HG03457 (cell line): ENCODE data around the gene REPIN1.

Experiments
- ATAC-seq: cut with Tn5 transposase; IDR thresholded peaks from one replicate; pipeline ENCODE4 v1.9.1; 2021; ENCODE audit warnings: moderate number of reproducible peaks; ENCODE audit not compliant: unreplicated experiment

REPIN1 gene

GRCh38 chr7:150404805-150405583, 36.4 kb downstream of the REPIN1 start:
- peak; percentile 42 for ATAC-seq

GRCh38 chr7:150405584-150406311, 37.1 kb downstream of the REPIN1 start:
- no peak for ATAC-seq

- ATAC-seq: no peak
These were observed 37.6 kb downstream of the REPIN1 start for GRCh38 chr7:150406312-150406566.

- peak; percentile 50 for ATAC-seq
These were observed 38.2 kb downstream of the REPIN1 start for GRCh38 chr7:150406567-150407421.

GRCh38 chr7:150407588-150408392, 39.2 kb downstream of the REPIN1 start:
- no peak for ATAC-seq

GRCh38 chr7:150408393-150409299, 40.0 kb downstream of the REPIN1 start:
- ATAC-seq: no peak

GRCh38 chr7:150409300-150410030, 40.8 kb downstream of the REPIN1 start:
- no peak for ATAC-seq

GRCh38 chr7:150410131-150410530, 41.5 kb downstream of the REPIN1 start:
- ATAC-seq: no peak

GRCh38 chr7:150410680-150411346, 42.2 kb downstream of the REPIN1 start:
- ATAC-seq: no peak

- no peak for ATAC-seq
These were observed 43.0 kb downstream of the REPIN1 start for GRCh38 chr7:150411606-150412005.

- ATAC-seq: no peak
These were observed 43.4 kb downstream of the REPIN1 start for GRCh38 chr7:150412016-150412415.

- ATAC-seq: no peak
These were observed 44.2 kb downstream of the REPIN1 start for GRCh38 chr7:150412518-150413488.

- ATAC-seq: no peak
These were observed 45.0 kb downstream of the REPIN1 start for GRCh38 chr7:150413640-150414081.

GRCh38 chr7:150415161-150416153, 46.8 kb downstream of the REPIN1 start:
- no peak for ATAC-seq

- no peak for ATAC-seq
These were observed 48.6 kb downstream of the REPIN1 start for GRCh38 chr7:150417239-150417638.

GRCh38 chr7:150417863-150418262, 49.2 kb downstream of the REPIN1 start:
- ATAC-seq: no peak
